Esophagus (tissue), 2 donors: ENCODE results near the gene EPHB1. TPM values are rescaled to one million over a fixed set of nuclear protein-coding genes. Genes with fewer than 3 reads are reported as not detected.

Experiments
- H3K27ac ChIP-seq, 2 donors: one replicate each; pipeline ENCODE4 v1.5.1; 2013; ENCODE audit warnings: low read depth in 2 of 2, mild to moderate bottlenecking in 2 of 2, inconsistent platforms in 1 of 2, low read length in 1 of 2, moderate library complexity in 1 of 2
- H3K27me3 ChIP-seq, 2 donors: one replicate each; pipeline ENCODE4 v1.6.1; 2013; ENCODE audit warnings: low read length in 2 of 2, control low read depth in 1 of 2, mild to moderate bottlenecking in 1 of 2; ENCODE audit not compliant: insufficient read depth in 2 of 2, control insufficient read depth in 1 of 2
- H3K36me3 ChIP-seq, 2 donors: one replicate each; pipeline ENCODE4 v1.6.1; 2013; ENCODE audit warnings: low read length in 1 of 2; ENCODE audit not compliant: control insufficient read depth in 2 of 2, insufficient read depth in 2 of 2
- H3K4me1 ChIP-seq, 2 donors: one replicate each; pipeline ENCODE4 v1.6.1; 2013; ENCODE audit warnings: low read length in 1 of 2; ENCODE audit not compliant: control insufficient read depth in 2 of 2, insufficient read depth in 2 of 2
- H3K4me3 ChIP-seq, 2 donors: one replicate each; pipeline ENCODE4 v1.5.1; 2013; ENCODE audit warnings: low read length in 2 of 2, mild to moderate bottlenecking in 2 of 2, low read depth in 1 of 2, moderate library complexity in 1 of 2
- H3K9me3 ChIP-seq, 2 donors: one replicate each; pipeline ENCODE4 v1.6.1; 2013; ENCODE audit warnings: mild to moderate bottlenecking in 2 of 2, low read depth in 1 of 2, low read length in 1 of 2, moderate library complexity in 1 of 2; ENCODE audit not compliant: control insufficient read depth in 2 of 2, insufficient read depth in 1 of 2
- WGBS, 2 donors: extraction: QIAGEN DNeasy Blood & Tissue Kit; methylation state at CpG; one replicate each; pipeline ENCODE4 v1.1.7; 2013; 5-methylcytosine and 5-hydroxymethylcytosine counted together
- polyA plus RNA-seq, 2 donors: library from polyadenylated mRNA; stranded (reverse); fragments of 200-250 nt; gene quantifications; one replicate each; pipeline ENCODE4 v1.2.3, GENCODE V29; 2013
- donor health status: healthy with polysubstance abuse.
- donor health status: Bipolar disorder and iron deficiency.

EPHB1 gene
- under 1 TPM; 0.04 to 0.38 TPM for polyA plus RNA-seq

- Histone ChIP-seq H3K4me3 (peak within 1 kb of the TSS; percentile 53 to 56), H3K9me3 (peaks cover 0 to 3% of the 10 kb centered on the region in 2 donors), H3K27ac (peak within 1 kb of the TSS in 1 of 2 donors; percentile 8), H3K36me3 (no peaks in the 10 kb centered on the region), H3K4me1 (peaks cover 6 to 10% of the 10 kb centered on the region in 2 donors), H3K27me3 (peaks cover 0 to 15% of the 10 kb centered on the region in 2 donors)
- 1% methylated on average over 51 to 70 of the region's 70 CpGs for WGBS, 2 donors
Measured at GRCh38 chr3:134794950-134795745, at the start of gene EPHB1. Gene EPHB1 (plus strand): TSS chr3:134795260.

- 90 to 96% methylated on average over 1 of the region's 1 CpG for WGBS, 2 donors
- H3K27me3 ChIP-seq, result no peaks in the 10 kb centered on the region
- no peaks in the 10 kb centered on the region for H3K9me3 ChIP-seq
- no peak overlapping the region for H3K4me3 ChIP-seq
- no peak overlapping the region for H3K27ac ChIP-seq
- H3K4me1 ChIP-seq, result no peaks in the 10 kb centered on the region
- no peaks in the 10 kb centered on the region for H3K36me3 ChIP-seq
Measured at GRCh38 chr3:134748698-134749097, 46.4 kb upstream of the EPHB1 start.

- Histone ChIP-seq H3K27me3 (no peaks in the 10 kb centered on the region), H3K9me3 (no peaks in the 10 kb centered on the region), H3K36me3 (no peaks in the 10 kb centered on the region), H3K4me1 (no peaks in the 10 kb centered on the region), H3K4me3 (no peak overlapping the region), H3K27ac (no peak overlapping the region)
- 80 to 85% methylated on average over 2 of the region's 2 CpGs for WGBS, 2 donors
Measured at GRCh38 chr3:134749174-134749573, 45.9 kb upstream of the EPHB1 start.

- no peaks in the 10 kb centered on the region for H3K9me3 ChIP-seq
- no peaks in the 10 kb centered on the region for H3K27me3 ChIP-seq
- H3K27ac ChIP-seq, result no peak overlapping the region
- 81% methylated on average over 7 of the region's 7 CpGs for WGBS, 2 donors
- no peaks in the 10 kb centered on the region for H3K36me3 ChIP-seq
- H3K4me1 ChIP-seq, result no peaks in the 10 kb centered on the region
- no peak overlapping the region for H3K4me3 ChIP-seq
Measured at GRCh38 chr3:134749802-134750553, 45.1 kb upstream of the EPHB1 start.

- H3K4me3 ChIP-seq, result no peak overlapping the region
- H3K36me3 ChIP-seq, result no peaks in the 10 kb centered on the region
- no peaks in the 10 kb centered on the region for H3K27me3 ChIP-seq
- H3K4me1 ChIP-seq, result no peaks in the 10 kb centered on the region
- 81 to 87% methylated on average over 2 of the region's 2 CpGs for WGBS, 2 donors
- H3K9me3 ChIP-seq, result no peaks in the 10 kb centered on the region
- no peak overlapping the region for H3K27ac ChIP-seq
Measured at GRCh38 chr3:134751831-134752230, 43.2 kb upstream of the EPHB1 start.

- H3K4me3 ChIP-seq, result no peak overlapping the region
- H3K27ac ChIP-seq, result no peak overlapping the region
- no peaks in the 10 kb centered on the region for H3K36me3 ChIP-seq
- no peaks in the 10 kb centered on the region for H3K4me1 ChIP-seq
- 70 to 72% methylated on average over 9 of the region's 9 CpGs for WGBS, 2 donors
- H3K27me3 ChIP-seq, result no peaks in the 10 kb centered on the region
- no peaks in the 10 kb centered on the region for H3K9me3 ChIP-seq
Measured at GRCh38 chr3:134752761-134753461, 42.1 kb upstream of the EPHB1 start.

- no peaks in the 10 kb centered on the region for H3K27me3 ChIP-seq
- no peaks in the 10 kb centered on the region for H3K4me1 ChIP-seq
- H3K27ac ChIP-seq, result no peak overlapping the region
- H3K36me3 ChIP-seq, result no peaks in the 10 kb centered on the region
- H3K4me3 ChIP-seq, result no peak overlapping the region
- no peaks in the 10 kb centered on the region for H3K9me3 ChIP-seq
- 65 to 66% methylated on average over 6 of the region's 6 CpGs for WGBS, 2 donors
Measured at GRCh38 chr3:134753999-134754742, 40.9 kb upstream of the EPHB1 start.

- Histone ChIP-seq H3K4me3 (no peak overlapping the region), H3K9me3 (no peaks in the 10 kb centered on the region), H3K4me1 (no peaks in the 10 kb centered on the region), H3K27ac (no peak overlapping the region), H3K27me3 (no peaks in the 10 kb centered on the region), H3K36me3 (no peaks in the 10 kb centered on the region)
- WGBS, 2 donors, result 49 to 50% methylated on average over 4 of the region's 4 CpGs
Measured at GRCh38 chr3:134754768-134755559, 40.1 kb upstream of the EPHB1 start.
